Left cardiac atrium (tissue), 4 donors: ENCODE results near the gene TRIM2. TPM values are rescaled to one million over a fixed set of nuclear protein-coding genes. Genes with fewer than 3 reads are reported as not detected.
"Not testable (repeated sequence)": the region's sequence is repeated elsewhere in the genome, so short reads cannot be mapped to it uniquely, and the experiment has no call there.

Experiments
- ATAC-seq, 2 donors: fragments of 200-7000 bp; cut with Tn5 transposase; one replicate each; pipeline ENCODE4 v1.9.1; 2020; ENCODE audit warnings: mild to moderate bottlenecking in 2 of 2, moderate library complexity in 2 of 2
- DNase-seq: peaks from one replicate; pipeline ENCODE4 v3.0.0-alpha.2; 2020
- intact Hi-C, 2 donors: fragments of 100-400 bp; cut with DNase I; formaldehyde crosslinking; loops; one replicate each; pipeline versions ENCODE4 v1.14.1 to v1.15.1; 2022 to 2023
- long read RNA-seq: library from polyadenylated mRNA; unstranded; transcript quantifications from one replicate; pipeline ENCODE4 v2.0.0, GENCODE V29; 2021
- total RNA-seq, 2 donors: library from RNA; stranded (reverse); fragmentation: NEBNext Ultra II Directional; extraction: Animal tissue kit (Norgen Biotek cat#: 25700); gene quantifications; one replicate each; pipeline ENCODE4 v1.2.1, GENCODE V29; 2021
- donor health status: DM: no; HTN: yes; CAD: no.
- donor health status: DM: no; HTN: yes; CAD: no; lungs with severe emphysema.
- donor health status: DM: yes; HTN: yes; CAD: no.
- donor health status: Dilated cardiomyopathy.

The TRIM2 gene
- 10 to 100 TPM; 19.8 to 22.6 TPM for total RNA-seq
- long read RNA-seq, partial matches to known transcripts, result 2 of 14 reads
- long read RNA-seq, other reads (novel, unspliced or antisense), result 12 of 14 reads

- intact Hi-C loops, result no loop called here
- ATAC-seq (peak; percentile 85 to 90), DNase-seq (peak; percentile 74)
Measured at GRCh38 chr4:153204247-153204671, at the start of gene TRIM2. TSS of gene TRIM2 (plus strand) at chr4:153204443. CDS start at chr4:153204531, 88 bp downstream.

- DNase-seq (no peak), ATAC-seq (no peak)
- intact Hi-C loops, result no loop called here
Measured at GRCh38 chr4:153155686-153156085, 48.6 kb upstream of the TRIM2 start.

GRCh38 chr4:153156263-153156662 is 48.0 kb upstream of the TRIM2 start:
- DNase-seq (no peak), ATAC-seq (no peak)
- intact Hi-C loops, result no loop called here

- intact Hi-C loops, result no loop called here
- ATAC-seq, result no peak
- no peak for DNase-seq
Measured at GRCh38 chr4:153156721-153157120, 47.5 kb upstream of the TRIM2 start.

GRCh38 chr4:153159016-153159415 is 45.2 kb upstream of the TRIM2 start:
- intact Hi-C loops, result no loop called here
- ATAC-seq (no peak), DNase-seq (no peak)

- intact Hi-C loops, result no loop called here
- DNase-seq (no peak), ATAC-seq (no peak)
Measured at GRCh38 chr4:153159728-153160221, 44.5 kb upstream of the TRIM2 start.

GRCh38 chr4:153160821-153161220 is 43.4 kb upstream of the TRIM2 start:
- ATAC-seq, result no peak
- no peak for DNase-seq
- intact Hi-C loops, result no loop called here

GRCh38 chr4:153161226-153161963 is 42.8 kb upstream of the TRIM2 start:
- intact Hi-C loops, result no loop called here
- DNase-seq (no peak), ATAC-seq (no peak)

- intact Hi-C loops, ATAC-seq, DNase-seq: not testable (repeated sequence)
Measured at GRCh38 chr4:153165236-153165635, 39.0 kb upstream of the TRIM2 start.

- DNase-seq (no peak), ATAC-seq (no peak)
- intact Hi-C loops, result no loop called here
Measured at GRCh38 chr4:153166716-153167501, 37.3 kb upstream of the TRIM2 start.

- DNase-seq, result no peak
- intact Hi-C loops, result no loop called here
- no peak for ATAC-seq
Measured at GRCh38 chr4:153169776-153170175, 34.5 kb upstream of the TRIM2 start.

GRCh38 chr4:153170407-153170806 is 33.8 kb upstream of the TRIM2 start:
- intact Hi-C loops, result no loop called here

GRCh38 chr4:153174821-153175567 is 29.2 kb upstream of the TRIM2 start:
- intact Hi-C loops, result no loop called here
- no peak for ATAC-seq
- no peak for DNase-seq

More at GRCh38 chr4:153170407-153170806, 33.8 kb upstream of the TRIM2 start:
- no peak for ATAC-seq
- DNase-seq, result no peak

- intact Hi-C loops, result no loop called here
- DNase-seq (no peak), ATAC-seq (no peak)
Measured at GRCh38 chr4:153176938-153177337, 27.3 kb upstream of the TRIM2 start.

- intact Hi-C loops, result no loop called here
- ATAC-seq, result no peak
Measured at GRCh38 chr4:153177841-153178240, 26.4 kb upstream of the TRIM2 start.

GRCh38 chr4:153179100-153179499 is 25.1 kb upstream of the TRIM2 start:
- no peak for DNase-seq
- intact Hi-C loops, result no loop called here
- no peak for ATAC-seq

More at GRCh38 chr4:153177841-153178240, 26.4 kb upstream of the TRIM2 start:
- no peak for DNase-seq

- ATAC-seq, result no peak
- intact Hi-C loops, result no loop called here
- DNase-seq, result no peak
Measured at GRCh38 chr4:153181293-153181692, 22.9 kb upstream of the TRIM2 start.

GRCh38 chr4:153181700-153182099 is 22.5 kb upstream of the TRIM2 start:
- intact Hi-C loops, result no loop called here
- DNase-seq (no peak), ATAC-seq (no peak)

- intact Hi-C loops, result no loop called here
- ATAC-seq (no peak), DNase-seq (no peak)
Measured at GRCh38 chr4:153183146-153183545, 21.1 kb upstream of the TRIM2 start.
